Fibroblast of mammary gland (primary cell): ENCODE measurements around the gene TXLNA.
A peak's percentile ranks its signal among the peaks of the same experiment; 100 is the strongest.

Source experiments
- DNase-seq: peaks from one replicate; pipeline ENCODE4 v3.0.0-alpha.2; 2010; ENCODE audit warnings: low read depth
- H3K4me3 ChIP-seq: 2 replicates; pipeline ENCODE4 v1.5.1; 2011; ENCODE audit warnings: low read depth, mild to moderate bottlenecking, low read length, moderate library complexity; ENCODE audit not compliant: control insufficient read depth
- CTCF ChIP-seq: conservative IDR thresholded peaks from 2 replicates; pipeline ENCODE4 v1.5.1; 2011; ENCODE audit warnings: low read depth, low read length, inconsistent platforms; ENCODE audit not compliant: control insufficient read depth, insufficient read depth

The TXLNA gene

GRCh38 chr1:32246888-32247273 lies 67.4 kb downstream of the TXLNA start, which contains the start of gene FAM167B:
FAM167B (plus strand) TSS chr1:32247222; CDS start chr1:32247422, 200 bp downstream.
- H3K4me3 ChIP-seq, result no peak within 1 kb of the TSS
- TF ChIP-seq CTCF, result no peak
- peak; percentile 82 for DNase-seq

GRCh38 chr1:32247452-32247851 lies 68.0 kb downstream of the TXLNA start:
- H3K4me3 ChIP-seq, result no peak overlapping the region
- no peak for TF ChIP-seq CTCF
- no peak for DNase-seq
